BLaER1 treated with 17β-estradiol and CSF1 and Interleukin-3, amounts not matched to agents 10 nM and 100 nM (cell line): ENCODE results near the gene ZNF423.

Experiments
- H3K27ac ChIP-seq, 11 experiments: shearing (Covaris generic); formaldehyde crosslinking; 2 replicates each; pipeline ENCODE4 v1.8.1; 2022
- H3K27me3 ChIP-seq, 11 experiments: shearing (Covaris generic); formaldehyde crosslinking; 2 replicates each; pipeline ENCODE4 v1.8.1; 2022
- H3K36me3 ChIP-seq, 11 experiments: shearing (Covaris generic); formaldehyde crosslinking; 2 replicates each; pipeline ENCODE4 v1.8.1; 2022
- H3K4me1 ChIP-seq, 10 experiments: shearing (Covaris generic); formaldehyde crosslinking; 2 replicates each; pipeline ENCODE4 v1.8.1; 2022
- H3K4me2 ChIP-seq, 11 experiments: shearing (Covaris generic); formaldehyde crosslinking; 2 replicates each; pipeline ENCODE4 v1.8.1; 2022
- H3K4me3 ChIP-seq, 10 experiments: shearing (Covaris generic); formaldehyde crosslinking; 2 replicates each; pipeline ENCODE4 v1.8.1; 2022
- H3K9ac ChIP-seq, 11 experiments: shearing (Covaris generic); formaldehyde crosslinking; 2 replicates each; pipeline ENCODE4 v1.8.1; 2022
- H3K9me3 ChIP-seq, 11 experiments: shearing (Covaris generic); formaldehyde crosslinking; replicated peaks in 1 of 11; 2 replicates each; pipeline ENCODE4 v1.8.1; 2022
- H4K20me1 ChIP-seq, 11 experiments: shearing (Covaris generic); formaldehyde crosslinking; 2 replicates each; pipeline ENCODE4 v1.8.1; 2022
- Cebpa-rat ChIP-seq, 11 experiments: shearing (Covaris generic); IDR thresholded peaks; 2 replicates each; pipeline ENCODE4 v1.8.1; 2022

Gene ZNF423

DNA sequence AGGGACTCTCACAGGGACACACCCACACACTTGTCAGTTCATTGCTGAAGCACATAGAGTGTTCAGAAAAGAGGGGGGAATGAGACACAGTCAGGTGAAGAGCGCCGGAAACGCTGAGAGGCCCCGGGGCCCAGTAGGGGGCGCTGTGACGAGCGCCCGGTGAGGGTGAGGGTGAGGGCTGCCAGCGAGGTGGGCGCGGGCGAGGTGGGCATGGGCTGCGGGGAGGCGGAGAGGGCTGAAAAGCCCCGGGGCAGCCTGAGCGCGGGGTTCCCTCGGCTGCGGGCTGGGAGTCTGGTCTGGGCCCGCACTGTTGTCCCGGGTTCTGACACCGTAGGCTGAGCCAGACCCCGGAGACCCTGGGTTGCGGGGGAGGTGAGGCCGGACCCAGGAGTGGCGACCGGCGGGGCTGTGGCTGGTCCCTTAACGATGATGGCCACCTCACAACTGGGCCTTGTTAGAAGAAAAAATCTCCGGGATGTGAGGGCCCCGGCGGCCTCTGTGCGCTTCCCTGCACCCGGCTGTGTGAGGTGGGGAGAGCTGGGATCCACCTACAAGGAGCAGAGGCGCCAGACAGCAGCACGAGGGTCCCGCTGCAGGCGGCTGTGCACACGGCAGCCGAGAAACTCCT lies 390.9 kb downstream of the ZNF423 start:
- no peaks in the 10 kb centered on the region for H4K20me1 ChIP-seq
- peak overlapping the region in 3 of 10 experiments; percentile 2 to 6 (median 6); a peak in 3 of 20 replicates for H3K4me3 ChIP-seq
- peaks cover 0 to 19% (median 0%) of the 10 kb centered on the region in 11 experiments; a peak in 7 of 22 replicates for H3K27me3 ChIP-seq
- H3K4me1 ChIP-seq: peaks cover 28 to 99% (median 92%) of the 10 kb centered on the region in 10 experiments
- no peaks in the 10 kb centered on the region for H3K36me3 ChIP-seq
- no peaks in the 10 kb centered on the region for H3K9me3 ChIP-seq
- H3K4me2 ChIP-seq: peak overlapping the region; percentile 67 to 92 (median 85)
- TF ChIP-seq Cebpa-rat (IDR thresholded peaks at IDR 0.05): no peak
- peak overlapping the region in 8 of 11 experiments; percentile 51 to 94 (median 82); a peak in 14 of 22 replicates for H3K27ac ChIP-seq
- H3K9ac ChIP-seq: peak overlapping the region in 8 of 11 experiments; percentile 5 to 79 (median 64); a peak in 12 of 22 replicates

DNA sequence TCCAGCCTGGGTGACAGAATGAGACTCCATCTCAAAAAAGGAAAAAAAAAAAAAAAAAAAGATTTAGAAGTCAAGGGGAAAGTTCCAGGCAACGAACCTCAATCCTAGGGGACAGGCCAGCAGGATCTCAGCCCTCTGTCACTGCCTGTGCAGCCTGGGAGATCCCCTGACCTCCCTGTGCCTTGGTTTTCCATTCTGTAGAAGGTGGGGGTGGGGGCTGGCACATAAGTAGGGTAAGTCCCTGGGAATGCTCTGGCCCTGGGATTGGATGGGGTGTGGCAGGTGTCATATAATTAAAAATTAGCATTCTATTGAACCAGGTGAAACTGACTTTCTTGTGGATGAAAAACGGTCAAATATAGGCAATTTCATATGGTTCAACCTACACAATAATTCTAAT lies 391.8 kb downstream of the ZNF423 start:
- TF ChIP-seq Cebpa-rat (IDR thresholded peaks at IDR 0.05): no peak
- Histone ChIP-seq H3K4me3 (peak overlapping the region in 1 of 10 experiments; percentile 3; a peak in 1 of 20 replicates), H3K27me3 (peaks cover 0 to 19% (median 0%) of the 10 kb centered on the region in 11 experiments; a peak in 7 of 22 replicates), H3K4me1 (peaks cover 28 to 95% (median 88%) of the 10 kb centered on the region in 10 experiments), H3K4me2 (peak overlapping the region; percentile 67 to 92 (median 85); a peak in 21 of 22 replicates), H3K9ac (peak overlapping the region in 6 of 11 experiments; percentile 42 to 79 (median 75); a peak in 11 of 22 replicates), H3K27ac (peak overlapping the region in 8 of 11 experiments; percentile 51 to 94 (median 82); a peak in 16 of 22 replicates), H4K20me1 (no peaks in the 10 kb centered on the region), H3K36me3 (no peaks in the 10 kb centered on the region), H3K9me3 (no peaks in the 10 kb centered on the region)

DNA sequence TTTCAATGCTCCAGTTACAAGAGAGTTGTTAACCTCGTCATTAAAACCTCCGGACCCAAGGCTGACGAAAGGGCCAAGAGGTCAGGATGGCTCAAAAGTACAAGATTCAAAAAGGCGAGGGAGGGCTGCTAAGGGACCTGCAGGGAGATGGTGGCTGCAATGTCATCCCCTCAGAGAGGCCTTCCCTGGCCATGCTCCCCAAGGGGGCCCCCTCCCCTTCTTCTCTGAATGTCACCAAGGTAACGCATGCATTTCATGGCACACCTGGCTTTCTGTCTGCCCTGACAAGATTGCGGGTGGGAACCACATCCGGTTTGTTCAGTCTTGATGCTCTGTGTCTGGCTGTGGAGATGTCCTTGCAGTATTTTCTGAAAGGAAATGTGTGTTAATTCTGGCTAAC lies 392.4 kb downstream of the ZNF423 start:
- no peaks in the 10 kb centered on the region for H4K20me1 ChIP-seq
- peaks cover 0 to 19% (median 0%) of the 10 kb centered on the region in 11 experiments; a peak in 7 of 22 replicates for H3K27me3 ChIP-seq
- H3K4me1 ChIP-seq: peaks cover 28 to 92% (median 87%) of the 10 kb centered on the region in 10 experiments
- H3K4me2 ChIP-seq: peak overlapping the region; percentile 67 to 92 (median 85)
- no peaks in the 10 kb centered on the region for H3K36me3 ChIP-seq
- peak overlapping the region in 9 of 11 experiments; percentile 12 to 94 (median 77); a peak in 16 of 22 replicates for H3K27ac ChIP-seq
- H3K9ac ChIP-seq: peak overlapping the region in 7 of 11 experiments; percentile 43 to 79 (median 74); a peak in 14 of 22 replicates
- no peaks in the 10 kb centered on the region for H3K9me3 ChIP-seq
- peak in 6 of 11 experiments; percentile 12 to 93 (median 76); a peak in 8 of 22 replicates for TF ChIP-seq Cebpa-rat (IDR thresholded peaks at IDR 0.05)
- H3K4me3 ChIP-seq: peak overlapping the region in 2 of 10 experiments; percentile 3 to 23; a peak in 3 of 20 replicates

DNA sequence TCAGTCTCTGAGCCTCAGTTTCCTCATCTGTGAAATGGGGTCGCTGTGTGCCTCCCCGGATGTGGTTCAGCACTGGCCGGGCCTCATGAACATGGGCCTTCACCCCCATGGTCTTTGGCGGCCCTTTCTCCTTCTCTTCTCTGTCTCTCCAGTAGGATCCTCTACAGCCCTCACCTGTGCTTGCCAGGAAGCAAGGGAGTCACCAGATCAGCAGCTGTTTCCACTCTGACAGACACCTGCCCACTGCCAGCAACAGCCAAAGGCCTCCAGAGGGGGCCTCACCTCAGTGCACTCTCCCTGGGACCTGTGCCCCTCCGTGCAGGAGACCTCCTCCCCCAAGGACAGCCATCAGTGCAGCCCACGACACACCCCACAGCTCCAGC lies 392.9 kb downstream of the ZNF423 start:
- Histone ChIP-seq H4K20me1 (no peaks in the 10 kb centered on the region), H3K9ac (peak overlapping the region in 7 of 11 experiments; percentile 43 to 79 (median 74); a peak in 14 of 22 replicates), H3K4me3 (peak overlapping the region in 1 of 10 experiments; percentile 23; a peak in 2 of 20 replicates), H3K4me1 (peaks cover 28 to 86% (median 81%) of the 10 kb centered on the region in 10 experiments), H3K9me3 (no peaks in the 10 kb centered on the region), H3K27me3 (peaks cover 0 to 19% (median 0%) of the 10 kb centered on the region in 11 experiments; a peak in 7 of 22 replicates), H3K36me3 (no peaks in the 10 kb centered on the region), H3K4me2 (peak overlapping the region; percentile 67 to 92 (median 85)), H3K27ac (peak overlapping the region in 9 of 11 experiments; percentile 12 to 94 (median 77); a peak in 16 of 22 replicates)
- TF ChIP-seq Cebpa-rat (IDR thresholded peaks at IDR 0.05): no peak

DNA sequence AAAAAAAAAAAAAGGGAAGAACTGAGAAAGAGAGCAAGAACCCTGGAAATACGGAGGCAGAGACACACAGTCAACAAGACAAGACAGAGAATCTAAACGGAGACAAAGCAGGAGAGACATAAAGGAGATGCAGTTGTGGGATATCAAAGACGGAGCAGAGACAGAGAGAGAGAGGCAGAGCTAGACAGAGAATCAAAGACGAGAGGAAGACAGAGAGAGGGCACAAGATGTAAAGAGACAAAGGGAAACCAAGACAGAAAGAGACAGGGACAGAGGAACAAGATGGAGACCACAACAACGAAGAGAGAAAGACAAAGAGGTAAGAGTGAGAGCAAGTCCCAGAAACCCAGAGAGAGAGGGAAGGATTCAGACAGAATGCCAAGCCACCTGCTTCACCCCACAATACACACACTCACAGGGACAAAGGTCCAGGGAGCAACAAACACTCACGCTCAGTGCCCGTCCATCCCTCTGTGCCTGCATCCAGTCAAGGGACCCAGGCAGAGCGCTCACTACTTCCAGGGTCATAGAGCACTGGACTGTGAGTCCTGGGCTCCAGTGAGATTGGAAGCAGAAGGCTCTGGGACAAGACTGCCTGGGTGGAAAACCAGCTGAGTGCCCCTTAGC lies 393.4 kb downstream of the ZNF423 start:
- Histone ChIP-seq H3K9me3 (no peaks in the 10 kb centered on the region), H4K20me1 (no peaks in the 10 kb centered on the region), H3K27ac (peak overlapping the region in 9 of 11 experiments; percentile 12 to 94 (median 77); a peak in 15 of 22 replicates), H3K4me1 (peaks cover 28 to 81% (median 77%) of the 10 kb centered on the region in 10 experiments), H3K4me2 (peak overlapping the region; percentile 67 to 92 (median 85)), H3K9ac (peak overlapping the region in 7 of 11 experiments; percentile 43 to 79 (median 74); a peak in 12 of 22 replicates), H3K4me3 (no peak overlapping the region), H3K27me3 (peaks cover 0 to 19% (median 0%) of the 10 kb centered on the region in 11 experiments; a peak in 7 of 22 replicates), H3K36me3 (no peaks in the 10 kb centered on the region)
- TF ChIP-seq Cebpa-rat (IDR thresholded peaks at IDR 0.05): no peak

DNA sequence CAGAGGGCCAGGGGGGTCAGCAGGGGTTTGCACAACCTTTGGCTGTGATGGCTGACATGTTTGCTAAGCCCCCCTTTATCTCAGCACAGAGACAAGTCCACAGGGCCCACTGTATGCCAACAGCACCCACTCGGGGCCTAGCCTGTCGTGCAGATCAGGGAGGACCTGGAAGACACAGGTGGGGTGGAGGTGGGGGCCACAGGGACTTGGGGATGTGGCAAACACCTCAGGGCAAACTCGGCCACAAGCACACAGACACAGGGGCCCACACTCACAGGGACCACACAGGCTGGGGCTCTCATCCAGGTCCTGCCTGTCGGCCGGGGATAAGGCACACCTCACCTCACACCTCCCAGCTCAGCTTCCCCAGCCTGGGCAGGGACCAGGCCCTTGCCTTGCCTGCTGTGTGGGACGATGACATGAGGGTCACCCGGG lies 394.4 kb downstream of the ZNF423 start:
- Histone ChIP-seq H4K20me1 (no peaks in the 10 kb centered on the region), H3K36me3 (no peaks in the 10 kb centered on the region), H3K9me3 (no peaks in the 10 kb centered on the region), H3K4me2 (peak overlapping the region in 8 of 11 experiments; percentile 75 to 92 (median 86); a peak in 16 of 22 replicates), H3K4me3 (no peak overlapping the region), H3K27me3 (peaks cover 0 to 19% (median 0%) of the 10 kb centered on the region in 11 experiments; a peak in 7 of 22 replicates), H3K9ac (peak overlapping the region in 4 of 11 experiments; percentile 11 to 79 (median 24); a peak in 3 of 22 replicates), H3K27ac (peak overlapping the region in 6 of 11 experiments; percentile 76 to 94 (median 88); a peak in 11 of 22 replicates), H3K4me1 (peaks cover 28 to 75% (median 72%) of the 10 kb centered on the region in 10 experiments)
- no peak for TF ChIP-seq Cebpa-rat (IDR thresholded peaks at IDR 0.05)

DNA sequence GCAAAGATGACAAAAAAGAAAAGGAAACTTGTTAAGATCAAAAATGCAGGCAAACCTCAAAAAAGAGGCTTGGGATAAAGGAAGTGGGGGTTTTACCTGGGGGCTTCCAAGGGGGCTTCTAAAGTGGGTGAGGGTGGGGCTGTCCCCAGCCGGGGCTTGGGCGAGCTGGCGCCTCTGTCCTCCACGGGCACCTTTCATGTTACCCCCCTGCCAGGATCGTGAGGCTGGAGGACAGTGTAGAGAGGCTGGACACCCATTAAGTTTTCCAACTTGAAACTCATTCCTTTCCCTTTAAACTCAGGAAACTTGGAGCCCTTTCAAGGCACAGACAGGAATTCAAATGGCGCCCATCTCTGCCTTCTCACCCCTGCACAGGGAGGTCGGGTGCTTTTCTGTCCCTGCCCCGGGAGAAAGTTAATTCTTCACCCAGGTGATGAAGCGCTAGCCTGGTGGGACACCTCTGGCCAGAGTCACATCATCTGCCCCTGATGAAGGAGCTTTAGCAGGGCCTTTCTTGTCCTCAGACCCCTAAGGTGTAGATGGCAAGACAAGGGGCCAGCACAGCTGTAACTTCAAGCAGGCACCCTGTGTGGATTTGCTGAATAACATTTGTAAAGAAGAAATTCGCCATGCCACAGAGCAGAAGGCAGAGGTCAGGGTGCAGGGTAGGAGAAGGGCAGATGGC lies 395.0 kb downstream of the ZNF423 start:
- peaks cover 0 to 19% (median 0%) of the 10 kb centered on the region in 11 experiments; a peak in 7 of 22 replicates for H3K27me3 ChIP-seq
- no peaks in the 10 kb centered on the region for H3K9me3 ChIP-seq
- peaks cover 28 to 69% (median 66%) of the 10 kb centered on the region in 10 experiments for H3K4me1 ChIP-seq
- no peaks in the 10 kb centered on the region for H3K36me3 ChIP-seq
- TF ChIP-seq Cebpa-rat (IDR thresholded peaks at IDR 0.05): no peak
- no peaks in the 10 kb centered on the region for H4K20me1 ChIP-seq
- peak overlapping the region in 8 of 11 experiments; percentile 75 to 92 (median 86); a peak in 15 of 22 replicates for H3K4me2 ChIP-seq
- peak overlapping the region in 4 of 11 experiments; percentile 11 to 27 (median 22); a peak in 3 of 22 replicates for H3K9ac ChIP-seq
- no peak overlapping the region for H3K4me3 ChIP-seq
- H3K27ac ChIP-seq: peak overlapping the region in 5 of 11 experiments; percentile 77 to 94 (median 89); a peak in 10 of 22 replicates
